GM12878 (cell line): ENCODE measurements around the gene GARIN5A. TPM values are rescaled to one million over a fixed set of nuclear protein-coding genes. Genes with fewer than 3 reads are reported as not detected.

Experiments used
- ATAC-seq: fragments of 200-7000 bp; cut with Tn5 transposase; 3 replicates; pipeline ENCODE4 v1.9.1; 2020; ENCODE audit warnings: mild to moderate bottlenecking, moderate library complexity
- BruUV-seq: library from RNA; stranded (reverse); fragments of 400-500 nt; replicated peaks from 2 replicates; lab custom pipeline; 2021; lab: Mats Ljungman, UMichigan
- CTCF ChIA-PET: fragments of 300-600 bp; sonication (Branson Sonifier 250); formaldehyde crosslinking; extraction: SDS; loops from one replicate; lab custom pipeline; 2021; ENCODE audit warnings: inconsistent platforms; lab: Yijun Ruan, JAX
- POLR2A ChIA-PET: fragments of 350-600 bp; formaldehyde crosslinking; extraction: SDS; loops from one replicate; lab custom pipeline; 2021; ENCODE audit warnings: inconsistent platforms; lab: Charles Lee
- RAD21 ChIA-PET: fragments of 300-600 bp; sonication (Branson Sonifier 250); formaldehyde crosslinking; loops from one replicate; lab custom pipeline; 2023; ENCODE audit warnings: antibody characterized with exemption; ENCODE audit not compliant: unreplicated experiment; lab: Charles Lee
- SMC1A ChIA-PET: fragments of 300-600 bp; sonication (Branson Sonifier 250); formaldehyde crosslinking; loops from one replicate; lab custom pipeline; 2023; ENCODE audit not compliant: unreplicated experiment, uncharacterized antibody; lab: Charles Lee
- DNase-seq: peaks from one replicate; pipeline ENCODE4 v3.0.0-alpha.2; 2011; ENCODE audit warnings: low read depth, low spot score
- FAIRE-seq: peaks from 3 replicates; lab custom pipeline; 2011; peaks lifted over from hg19 to GRCh38; lab: Jason Lieb, UNC
- H2AFZ ChIP-seq: 2 replicates; pipeline ENCODE4 v1.6.0; 2011; ENCODE audit warnings: low read depth, low read length, control low read depth; ENCODE audit not compliant: control insufficient read depth
- H3K27ac ChIP-seq: 2 replicates; pipeline ENCODE4 v1.5.1; 2011; ENCODE audit warnings: control low read depth; ENCODE audit not compliant: control insufficient read depth, insufficient read depth
- H3K27me3 ChIP-seq, 2 experiments: replicated peaks in 1 of 2; 2 replicates each; pipeline versions ENCODE4 v1.6.0 to v1.6.1; 2011; ENCODE audit warnings: low read length in 1 of 2; ENCODE audit not compliant: control insufficient read depth in 2 of 2, insufficient read depth in 2 of 2
- H3K36me3 ChIP-seq, 2 experiments: 2 replicates each; pipeline ENCODE4 v1.5.1; 2011; ENCODE audit warnings: low read length in 1 of 2; ENCODE audit not compliant: control insufficient read depth in 2 of 2, insufficient read depth in 2 of 2
- H3K4me1 ChIP-seq: 2 replicates; pipeline ENCODE4 v1.6.1; 2011; ENCODE audit warnings: mild to moderate bottlenecking, low read length, moderate library complexity, mixed read lengths; ENCODE audit not compliant: control insufficient read depth, insufficient read depth
- H3K4me2 ChIP-seq: 2 replicates; pipeline ENCODE4 v1.6.0; 2011; ENCODE audit warnings: control low read depth; ENCODE audit not compliant: control insufficient read depth, insufficient read depth
- H3K4me3 ChIP-seq: fragments of 200-600 bp; sonication (generic); 2 replicates; pipeline ENCODE4 v1.5.1; 2016
- H3K79me2 ChIP-seq: 2 replicates; pipeline ENCODE4 v1.6.0; 2011; ENCODE audit warnings: low read length; ENCODE audit not compliant: control insufficient read depth, insufficient read depth
- H3K9ac ChIP-seq: 2 replicates; pipeline ENCODE4 v1.8.0; 2011; ENCODE audit warnings: low read length, control low read depth, mixed read lengths; ENCODE audit not compliant: control insufficient read depth, insufficient read depth
- H3K9me3 ChIP-seq: replicated peaks from 3 replicates; pipeline ENCODE4 v1.5.1; 2011; ENCODE audit warnings: mild to moderate bottlenecking, low read length; ENCODE audit not compliant: control insufficient read depth, insufficient read depth
- H4K20me1 ChIP-seq: 2 replicates; pipeline ENCODE4 v1.6.0; 2011; ENCODE audit not compliant: control insufficient read depth, insufficient read depth
- ASH2L ChIP-seq: fragments of 300-600, 200-600 bp; sonication (generic); IDR thresholded peaks from 2 replicates; pipeline ENCODE4 v1.6.1; 2017; ENCODE audit warnings: low read depth, mild to moderate bottlenecking, borderline replicate concordance
- BCL11A ChIP-seq: IDR thresholded peaks from 2 replicates; pipeline ENCODE4 v1.6.1; 2011; ENCODE audit warnings: low read depth, low read length
- IKZF2 ChIP-seq, 2 experiments: fragments of 450-650 bp; IDR thresholded peaks; 2 replicates each; pipeline ENCODE4 v1.6.1; 2017; ENCODE audit warnings: mild to moderate bottlenecking in 2 of 2, moderate library complexity in 2 of 2
- MEF2B ChIP-seq: fragments of 450-650 bp; IDR thresholded peaks from 2 replicates; pipeline ENCODE4 v1.6.1; 2018; ENCODE audit warnings: mild to moderate bottlenecking, moderate library complexity; ENCODE audit not compliant: partially characterized antibody, poor library complexity, severe bottlenecking
- NFXL1 ChIP-seq: fragments of 450-650 bp; IDR thresholded peaks from 2 replicates; pipeline ENCODE4 v1.6.1; 2017; ENCODE audit warnings: antibody characterized with exemption, mild to moderate bottlenecking, borderline replicate concordance
- NR2C2 ChIP-seq: IDR thresholded peaks from 2 replicates; pipeline ENCODE4 v1.6.1; 2011; ENCODE audit warnings: borderline replicate concordance, low read depth; ENCODE audit not compliant: control insufficient read depth, insufficient read length
- PAX8 ChIP-seq: fragments of 450-650 bp; IDR thresholded peaks from 2 replicates; pipeline ENCODE4 v1.6.1; 2017; ENCODE audit warnings: mild to moderate bottlenecking, moderate library complexity
- PML ChIP-seq: IDR thresholded peaks from 2 replicates; pipeline ENCODE4 v1.6.1; 2012; ENCODE audit warnings: low read length, inconsistent platforms
- SMC3 ChIP-seq: IDR thresholded peaks from 2 replicates; pipeline ENCODE4 v1.6.1; 2011; ENCODE audit warnings: low read length, improper control_type of control experiment, borderline replicate concordance
- SPI1 ChIP-seq: IDR thresholded peaks from 2 replicates; pipeline ENCODE4 v1.6.1; 2011; ENCODE audit warnings: low read depth, mild to moderate bottlenecking, low read length, moderate library complexity, borderline replicate concordance; ENCODE audit not compliant: insufficient read depth
- SREBF2 ChIP-seq: IDR thresholded peaks from 2 replicates; pipeline ENCODE4 v1.6.1; 2012; ENCODE audit warnings: mild to moderate bottlenecking, low read length
- STAT1 ChIP-seq: fragments of 450-650 bp; conservative IDR thresholded peaks from 2 replicates; pipeline ENCODE4 v1.6.1; 2014; ENCODE audit warnings: antibody characterized with exemption, mild to moderate bottlenecking
- TCF3 ChIP-seq: IDR thresholded peaks from 2 replicates; pipeline ENCODE4 v1.6.1; 2012; ENCODE audit warnings: low read depth, mild to moderate bottlenecking, low read length, borderline replicate concordance; ENCODE audit not compliant: insufficient read depth
- TCF7 ChIP-seq: IDR thresholded peaks from 2 replicates; pipeline ENCODE4 v1.6.1; 2014; ENCODE audit warnings: antibody characterized with exemption, borderline replicate concordance
- ZNF384 ChIP-seq: IDR thresholded peaks from 2 replicates; pipeline ENCODE4 v1.6.1; 2012; ENCODE audit warnings: low read depth, mild to moderate bottlenecking, low read length, improper control_type of control experiment, borderline replicate concordance
- WGBS: methylation state at CpG from one replicate; pipeline ENCODE4 v1.1.6; 2016; ENCODE audit warnings: low lambda C conversion rate; ENCODE audit not compliant: insufficient replicate concordance, insufficient coverage; ENCODE audit errors: missing lambda C conversion rate; 5-methylcytosine and 5-hydroxymethylcytosine counted together
- in situ Hi-C: fragments of 300-500 bp; cut with MboI; formaldehyde crosslinking; loops from 9 replicates; pipeline ENCODE4 v1.14.3; 2018; ENCODE audit warnings: mixed read lengths
- intact Hi-C: fragments of 100-400 bp; cut with micrococcal nuclease; formaldehyde crosslinking; loops from one replicate; pipeline ENCODE4 v1.14.2; 2022; ENCODE audit not compliant: unreplicated experiment
- polyA plus RNA-seq, 11 experiments: library from polyadenylated mRNA; depleted of rRNA in 4 of 11; unstranded in 6 of 11; stranded (reverse) in 5 of 11; fragments of >200 nt; fragmentation: Nextera tagmentation in 4 of 11; fragmentation: Illumina TruSeq in 1 of 11; extraction: Ambion mirVana in 4 of 11; extraction: Trizol in 1 of 11; gene quantifications; 1 replicate in 1 of 11; 2 replicates in 10 of 11; pipeline versions ENCODE4 v1.2.1 to v1.2.3, GENCODE V29; 2011 to 2016; ENCODE audit warnings: inconsistent platforms in 2 of 11, missing spikeins in 2 of 11, low read depth in 1 of 11
- total RNA-seq, 4 experiments: library from RNA; depleted of rRNA in 3 of 4; stranded (reverse); fragments of >200 nt in 3 of 4; fragmentation: Illumina TruSeq in 1 of 4; extraction: Trizol in 1 of 4; gene quantifications; 2 replicates each; pipeline versions ENCODE4 v1.2.1 to v1.2.3, GENCODE V29; 2013 to 2021
- TF ChIP-seq, protein P1 (sequence below): IDR thresholded peaks from 2 replicates; pipeline ENCODE4 v1.6.1; 2012; ENCODE audit warnings: low read length, inconsistent platforms
- TF ChIP-seq, protein P2 (sequence below): fragments of 450-650 bp; IDR thresholded peaks from 2 replicates; pipeline ENCODE4 v1.6.1; 2017; ENCODE audit warnings: mild to moderate bottlenecking, moderate library complexity

GARIN5A gene
- total and polyA plus RNA-seq, 10 of the 15 experiments (the other 5 are each of a cell fraction or from before 2014, with no cell fraction given) = 0.18 to 1.2 (median 0.24) TPM; not detected in 6

DNA sequence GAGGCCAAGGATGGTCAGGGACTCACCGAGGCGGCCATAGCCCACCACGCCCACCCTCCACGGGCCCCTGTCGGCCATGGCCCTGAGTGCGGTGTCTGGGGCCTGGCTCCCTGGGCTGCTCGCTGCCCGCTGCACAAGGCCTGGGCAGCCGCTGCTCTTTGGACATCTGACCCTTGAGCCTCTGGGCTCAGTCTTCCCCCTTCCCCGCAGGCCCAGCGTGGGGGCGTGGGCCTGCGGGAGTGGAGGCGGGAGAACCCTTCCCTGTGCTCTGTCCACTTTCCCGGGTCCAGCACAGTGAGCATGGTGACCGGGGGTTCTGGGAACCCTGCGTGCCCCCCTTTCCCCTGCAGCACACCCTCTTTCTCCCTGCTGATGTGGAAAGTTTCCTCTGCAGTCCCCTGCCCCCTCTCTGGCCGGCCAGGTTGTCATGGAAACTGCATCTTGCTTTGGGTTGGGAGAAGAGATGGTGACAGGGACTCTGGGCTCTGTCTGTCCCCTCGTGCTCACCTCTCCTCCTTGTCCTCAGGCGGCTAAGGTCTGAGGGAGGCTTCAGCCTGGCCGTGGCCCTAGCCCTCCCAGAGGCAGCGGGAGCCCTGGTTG is 37.2 kb upstream of the GARIN5A start, which contains the start of gene ASPDH (continued):
- TF ChIP-seq NR2C2 (no peak), SMC3 (no peak)

DNA sequence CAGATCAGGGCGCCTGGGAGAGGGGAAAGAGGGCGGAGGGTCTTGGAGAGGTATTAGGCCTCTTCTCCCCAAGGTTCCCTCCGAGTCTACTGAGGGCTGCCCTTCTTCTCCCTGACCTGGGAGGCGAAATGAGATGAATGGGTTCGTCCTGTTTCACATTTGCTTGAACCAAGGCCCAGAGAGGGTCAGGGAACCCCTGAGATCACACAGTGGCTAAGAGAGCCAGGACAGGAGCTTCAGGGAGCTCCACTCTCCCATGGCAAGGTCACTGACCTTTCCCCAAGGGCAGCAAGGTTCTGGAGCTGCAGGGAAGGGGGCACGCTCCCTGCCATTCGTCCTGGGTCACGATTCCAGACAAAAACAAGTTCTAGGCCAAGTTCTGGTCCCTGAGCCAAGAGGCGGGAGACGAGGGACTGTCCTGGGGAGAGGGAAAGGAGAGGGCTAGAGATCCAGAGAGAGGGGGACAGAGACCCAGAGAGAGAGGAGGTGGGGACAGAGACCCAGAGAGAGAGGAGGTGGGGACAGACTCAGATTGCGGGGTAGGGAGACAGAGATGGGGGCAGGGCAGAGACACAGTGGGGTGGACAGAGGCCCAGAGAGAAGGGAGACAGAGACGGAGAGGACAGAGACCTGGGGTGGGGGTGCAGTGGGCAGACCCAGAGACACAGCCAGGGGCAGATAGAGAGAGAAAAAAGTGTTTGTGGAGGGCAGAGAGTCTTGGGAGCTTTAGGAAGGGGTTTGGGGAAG is 36.5 kb upstream of the GARIN5A start:
- Histone ChIP-seq H2AFZ (no peak overlapping the region), H3K4me1 (peaks cover 3% of the 10 kb centered on the region; the same call in 1 of the 2 replicates), H3K36me3 (no peaks in the 10 kb centered on the region), H3K9ac (no peak overlapping the region), H4K20me1 (no peaks in the 10 kb centered on the region), H3K4me3 (no peak overlapping the region), H3K79me2 (no peaks in the 10 kb centered on the region), H3K27ac (no peak overlapping the region), H3K27me3 (no peaks in the 10 kb centered on the region), H3K4me2 (no peak overlapping the region), H3K9me3 (no peaks in the 10 kb centered on the region)
- no peak for FAIRE-seq
- intact Hi-C loops = no loop called here
- BruUV-seq = no TSS peak
- TF ChIP-seq IKZF2 (IDR thresholded peaks at IDR 0.05) = no peak
- no peak for TF ChIP-seq SPI1
- TF ChIP-seq SREBF2 = no peak
- TF ChIP-seq NFXL1 = no peak
- TF ChIP-seq ASH2L = no peak
- TF ChIP-seq MEF2B = no peak
- no peak for TF ChIP-seq TCF7
- TF ChIP-seq, protein P1, sequence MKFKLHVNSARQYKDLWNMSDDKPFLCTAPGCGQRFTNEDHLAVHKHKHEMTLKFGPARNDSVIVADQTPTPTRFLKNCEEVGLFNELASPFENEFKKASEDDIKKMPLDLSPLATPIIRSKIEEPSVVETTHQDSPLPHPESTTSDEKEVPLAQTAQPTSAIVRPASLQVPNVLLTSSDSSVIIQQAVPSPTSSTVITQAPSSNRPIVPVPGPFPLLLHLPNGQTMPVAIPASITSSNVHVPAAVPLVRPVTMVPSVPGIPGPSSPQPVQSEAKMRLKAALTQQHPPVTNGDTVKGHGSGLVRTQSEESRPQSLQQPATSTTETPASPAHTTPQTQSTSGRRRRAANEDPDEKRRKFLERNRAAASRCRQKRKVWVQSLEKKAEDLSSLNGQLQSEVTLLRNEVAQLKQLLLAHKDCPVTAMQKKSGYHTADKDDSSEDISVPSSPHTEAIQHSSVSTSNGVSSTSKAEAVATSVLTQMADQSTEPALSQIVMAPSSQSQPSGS = no peak
- no peak for TF ChIP-seq PAX8
- no peak for TF ChIP-seq PML
- TF ChIP-seq ZNF384 = no peak
- TF ChIP-seq STAT1 = no peak
- TF ChIP-seq, protein P2, sequence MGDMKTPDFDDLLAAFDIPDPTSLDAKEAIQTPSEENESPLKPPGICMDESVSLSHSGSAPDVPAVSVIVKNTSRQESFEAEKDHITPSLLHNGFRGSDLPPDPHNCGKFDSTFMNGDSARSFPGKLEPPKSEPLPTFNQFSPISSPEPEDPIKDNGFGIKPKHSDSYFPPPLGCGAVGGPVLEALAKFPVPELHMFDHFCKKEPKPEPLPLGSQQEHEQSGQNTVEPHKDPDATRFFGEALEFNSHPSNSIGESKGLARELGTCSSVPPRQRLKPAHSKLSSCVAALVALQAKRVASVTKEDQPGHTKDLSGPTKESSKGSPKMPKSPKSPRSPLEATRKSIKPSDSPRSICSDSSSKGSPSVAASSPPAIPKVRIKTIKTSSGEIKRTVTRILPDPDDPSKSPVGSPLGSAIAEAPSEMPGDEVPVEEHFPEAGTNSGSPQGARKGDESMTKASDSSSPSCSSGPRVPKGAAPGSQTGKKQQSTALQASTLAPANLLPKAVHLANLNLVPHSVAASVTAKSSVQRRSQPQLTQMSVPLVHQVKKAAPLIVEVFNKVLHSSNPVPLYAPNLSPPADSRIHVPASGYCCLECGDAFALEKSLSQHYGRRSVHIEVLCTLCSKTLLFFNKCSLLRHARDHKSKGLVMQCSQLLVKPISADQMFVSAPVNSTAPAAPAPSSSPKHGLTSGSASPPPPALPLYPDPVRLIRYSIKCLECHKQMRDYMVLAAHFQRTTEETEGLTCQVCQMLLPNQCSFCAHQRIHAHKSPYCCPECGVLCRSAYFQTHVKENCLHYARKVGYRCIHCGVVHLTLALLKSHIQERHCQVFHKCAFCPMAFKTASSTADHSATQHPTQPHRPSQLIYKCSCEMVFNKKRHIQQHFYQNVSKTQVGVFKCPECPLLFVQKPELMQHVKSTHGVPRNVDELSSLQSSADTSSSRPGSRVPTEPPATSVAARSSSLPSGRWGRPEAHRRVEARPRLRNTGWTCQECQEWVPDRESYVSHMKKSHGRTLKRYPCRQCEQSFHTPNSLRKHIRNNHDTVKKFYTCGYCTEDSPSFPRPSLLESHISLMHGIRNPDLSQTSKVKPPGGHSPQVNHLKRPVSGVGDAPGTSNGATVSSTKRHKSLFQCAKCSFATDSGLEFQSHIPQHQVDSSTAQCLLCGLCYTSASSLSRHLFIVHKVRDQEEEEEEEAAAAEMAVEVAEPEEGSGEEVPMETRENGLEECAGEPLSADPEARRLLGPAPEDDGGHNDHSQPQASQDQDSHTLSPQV = no peak
- no peak for TF ChIP-seq BCL11A
- TF ChIP-seq TCF3 = no peak
- ChIA-PET POLR2A (no interaction called here), RAD21 (no interaction called here), CTCF (no interaction called here), SMC1A (no interaction called here)
- 69% methylated on average over 12 of the region's 12 CpGs for WGBS
- in situ Hi-C loops = no loop called here
- ATAC-seq = no peak
- DNase-seq = no peak
